Ovary (tissue), 3 donors: ENCODE results near the gene NEUROG1.

ENCODE experiments used
- POLR2A ChIP-seq: fragments of 450-650 bp; IDR thresholded peaks from one replicate; pipeline ENCODE4 v1.6.1; 2017; ENCODE audit warnings: antibody characterized with exemption, mild to moderate bottlenecking, moderate library complexity
- TF ChIP-seq, protein P1 (sequence below), 3 donors: fragments of 450-650 bp in 2 of 3; fragments of 200-600 bp in 1 of 3; IDR thresholded peaks; one replicate each; pipeline versions ENCODE4 v1.5.1 to v1.8.0; 2016 to 2022; ENCODE audit warnings: antibody characterized with exemption in 3 of 3, mild to moderate bottlenecking in 1 of 3
- donor health status: DM: no; HTN: no; CAD: no.

DNA sequence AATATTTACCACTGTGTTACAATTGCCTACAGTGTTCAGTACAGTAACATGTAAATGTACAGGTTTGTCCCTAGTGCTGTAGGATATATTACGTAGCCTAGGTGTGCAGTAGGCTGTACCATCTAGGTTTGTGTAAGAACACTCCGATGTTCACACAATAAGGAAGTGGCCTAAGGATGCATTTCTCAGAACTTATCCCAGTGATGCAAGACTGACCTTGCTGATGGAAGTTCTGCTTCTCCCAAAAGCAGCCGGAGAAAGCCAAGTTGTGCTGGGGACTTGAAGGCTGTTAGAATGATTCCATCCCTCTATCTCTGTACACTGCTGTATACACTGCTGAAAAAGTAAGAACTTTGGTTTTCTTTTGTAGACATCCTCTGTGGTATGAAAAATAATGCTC lies 21.6 kb downstream of the NEUROG1 start:
- TF ChIP-seq, protein P1, sequence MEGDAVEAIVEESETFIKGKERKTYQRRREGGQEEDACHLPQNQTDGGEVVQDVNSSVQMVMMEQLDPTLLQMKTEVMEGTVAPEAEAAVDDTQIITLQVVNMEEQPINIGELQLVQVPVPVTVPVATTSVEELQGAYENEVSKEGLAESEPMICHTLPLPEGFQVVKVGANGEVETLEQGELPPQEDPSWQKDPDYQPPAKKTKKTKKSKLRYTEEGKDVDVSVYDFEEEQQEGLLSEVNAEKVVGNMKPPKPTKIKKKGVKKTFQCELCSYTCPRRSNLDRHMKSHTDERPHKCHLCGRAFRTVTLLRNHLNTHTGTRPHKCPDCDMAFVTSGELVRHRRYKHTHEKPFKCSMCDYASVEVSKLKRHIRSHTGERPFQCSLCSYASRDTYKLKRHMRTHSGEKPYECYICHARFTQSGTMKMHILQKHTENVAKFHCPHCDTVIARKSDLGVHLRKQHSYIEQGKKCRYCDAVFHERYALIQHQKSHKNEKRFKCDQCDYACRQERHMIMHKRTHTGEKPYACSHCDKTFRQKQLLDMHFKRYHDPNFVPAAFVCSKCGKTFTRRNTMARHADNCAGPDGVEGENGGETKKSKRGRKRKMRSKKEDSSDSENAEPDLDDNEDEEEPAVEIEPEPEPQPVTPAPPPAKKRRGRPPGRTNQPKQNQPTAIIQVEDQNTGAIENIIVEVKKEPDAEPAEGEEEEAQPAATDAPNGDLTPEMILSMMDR (IDR thresholded peaks at IDR 0.05): no peak
- no peak for TF ChIP-seq POLR2A
